K562 treated with DMSO at 1 percent for 48 hours (cell line): ENCODE measurements around the gene ZNF212. TPM values are rescaled to one million over a fixed set of nuclear protein-coding genes. Genes with fewer than 3 reads are reported as not detected.

ENCODE experiments used
- total RNA-seq: library from RNA; unstranded; fragments of 300-600 nt; gene quantifications from 2 replicates; pipeline ENCODE4 v1.2.3, GENCODE V29; 2022; ENCODE audit warnings: low replicate concordance; ENCODE audit errors: extremely low read depth

The ZNF212 gene
- total RNA-seq: not detected in 2 replicates

GRCh38 chr7:149239345-149240143 is at the start of gene ZNF212:
TSS of gene ZNF212 (plus strand) at chr7:149239651. CDS start at chr7:149239779, 128 bp downstream.

GRCh38 chr7:149195180-149196150 is 44.0 kb upstream of the ZNF212 start, which contains the start of gene ZNF282:
TSS of gene ZNF282 (plus strand) at chr7:149195546. CDS start at chr7:149195590, 44 bp downstream.

GRCh38 chr7:149261829-149262617 is 22.6 kb downstream of the ZNF212 start, which contains the start of gene ZNF783:
TSS of gene ZNF783 (plus strand) at chr7:149262196. CDS start at chr7:149262334, 138 bp downstream.

Other genes starting within 250 kb of the ZNF212 start
- not detected in 2 replicates for gene PDIA4, start 211.1 kb upstream of the ZNF212 start, total RNA-seq
- not detected in 2 replicates for gene ZNF786, start 148.9 kb upstream of the ZNF212 start, total RNA-seq
- not detected in 2 replicates for gene ZNF425, start 113.3 kb upstream of the ZNF212 start, total RNA-seq
- gene ZNF398, start 92.2 kb upstream of the ZNF212 start, total RNA-seq: not detected in 2 replicates
- not detected in 2 replicates for gene ZNF282, start 44.1 kb upstream of the ZNF212 start, total RNA-seq
- not detected in 2 replicates for gene ZNF783, start 22.5 kb downstream of the ZNF212 start, total RNA-seq
- gene ZNF777, start 221.4 kb downstream of the ZNF212 start, total RNA-seq: not detected in 2 replicates